ENCODE measurements around the gene ZNF692.

Gene ZNF692

GRCh38 chr1:248852481-248853405, 6.1 kb downstream of the ZNF692 start:
- H3K27me3 ChIP-seq (ENCODE audit: control insufficient read depth, insufficient read depth, low read length): no peaks in the 10 kb centered on the region
- no peak overlapping the region for H3K4me3 ChIP-seq (ENCODE audit: low read length)
- no peak overlapping the region for H3K9ac ChIP-seq (ENCODE audit: low read length)
- no peak overlapping the region for H3K27ac ChIP-seq (ENCODE audit: low read depth, low read length)
- peaks cover 23% of the 10 kb centered on the region for H3K36me3 ChIP-seq (ENCODE audit: control insufficient read depth, insufficient read depth, low read length)
- H3K4me1 ChIP-seq (ENCODE audit: control insufficient read depth, insufficient read depth, low read length): peaks cover 3% of the 10 kb centered on the region

GRCh38 chr1:248851390-248851789, 7.5 kb downstream of the ZNF692 start:
- peaks cover 35% of the 10 kb centered on the region for H3K36me3 ChIP-seq (ENCODE audit: control insufficient read depth, insufficient read depth, low read length)
- H3K4me1 ChIP-seq (ENCODE audit: control insufficient read depth, insufficient read depth, low read length): no peaks in the 10 kb centered on the region
- H3K4me3 ChIP-seq (ENCODE audit: low read length): no peak overlapping the region
- no peak overlapping the region for H3K27ac ChIP-seq (ENCODE audit: low read depth, low read length)
- H3K9ac ChIP-seq (ENCODE audit: low read length): no peak overlapping the region
- H3K27me3 ChIP-seq (ENCODE audit: control insufficient read depth, insufficient read depth, low read length): no peaks in the 10 kb centered on the region

- Histone ChIP-seq H3K27me3 (ENCODE audit: control insufficient read depth, insufficient read depth, low read length) (no peaks in the 10 kb centered on the region), H3K4me3 (ENCODE audit: low read length) (no peak overlapping the region), H3K9ac (ENCODE audit: low read length) (no peak overlapping the region), H3K27ac (ENCODE audit: low read depth, low read length) (no peak overlapping the region), H3K36me3 (ENCODE audit: control insufficient read depth, insufficient read depth, low read length) (peaks cover 39% of the 10 kb centered on the region), H3K4me1 (ENCODE audit: control insufficient read depth, insufficient read depth, low read length) (no peaks in the 10 kb centered on the region)
Measured at GRCh38 chr1:248850536-248851251, 8.2 kb downstream of the ZNF692 start.

- Histone ChIP-seq H3K36me3 (ENCODE audit: control insufficient read depth, insufficient read depth, low read length) (peaks cover 43% of the 10 kb centered on the region), H3K27me3 (ENCODE audit: control insufficient read depth, insufficient read depth, low read length) (no peaks in the 10 kb centered on the region), H3K9ac (ENCODE audit: low read length) (no peak overlapping the region), H3K4me3 (ENCODE audit: low read length) (no peak overlapping the region), H3K4me1 (ENCODE audit: control insufficient read depth, insufficient read depth, low read length) (no peaks in the 10 kb centered on the region), H3K27ac (ENCODE audit: low read depth, low read length) (no peak overlapping the region)
Measured at GRCh38 chr1:248850124-248850523, 8.8 kb downstream of the ZNF692 start.

GRCh38 chr1:248849637-248850036, 9.2 kb downstream of the ZNF692 start:
- Histone ChIP-seq H3K4me3 (ENCODE audit: low read length) (no peak overlapping the region), H3K27ac (ENCODE audit: low read depth, low read length) (no peak overlapping the region), H3K36me3 (ENCODE audit: control insufficient read depth, insufficient read depth, low read length) (peaks cover 41% of the 10 kb centered on the region), H3K27me3 (ENCODE audit: control insufficient read depth, insufficient read depth, low read length) (no peaks in the 10 kb centered on the region), H3K4me1 (ENCODE audit: control insufficient read depth, insufficient read depth, low read length) (no peaks in the 10 kb centered on the region), H3K9ac (ENCODE audit: low read length) (no peak overlapping the region)

GRCh38 chr1:248849152-248849551, 9.7 kb downstream of the ZNF692 start:
- H3K4me3 ChIP-seq (ENCODE audit: low read length): no peak overlapping the region
- H3K36me3 ChIP-seq (ENCODE audit: control insufficient read depth, insufficient read depth, low read length): peaks cover 40% of the 10 kb centered on the region
- no peak overlapping the region for H3K27ac ChIP-seq (ENCODE audit: low read depth, low read length)
- no peaks in the 10 kb centered on the region for H3K4me1 ChIP-seq (ENCODE audit: control insufficient read depth, insufficient read depth, low read length)
- H3K9ac ChIP-seq (ENCODE audit: low read length): no peak overlapping the region
- no peaks in the 10 kb centered on the region for H3K27me3 ChIP-seq (ENCODE audit: control insufficient read depth, insufficient read depth, low read length)

- H3K4me3 ChIP-seq (ENCODE audit: low read length): no peak overlapping the region
- peaks cover 40% of the 10 kb centered on the region for H3K36me3 ChIP-seq (ENCODE audit: control insufficient read depth, insufficient read depth, low read length)
Measured at GRCh38 chr1:248848602-248849001, 10.3 kb downstream of the ZNF692 start.

GRCh38 chr1:248847956-248848561, 10.8 kb downstream of the ZNF692 start:
- Histone ChIP-seq H3K36me3 (ENCODE audit: control insufficient read depth, insufficient read depth, low read length) (peaks cover 40% of the 10 kb centered on the region), H3K9ac (ENCODE audit: low read length) (no peak overlapping the region), H3K4me1 (ENCODE audit: control insufficient read depth, insufficient read depth, low read length) (no peaks in the 10 kb centered on the region), H3K4me3 (ENCODE audit: low read length) (no peak overlapping the region), H3K27ac (ENCODE audit: low read depth, low read length) (no peak overlapping the region), H3K27me3 (ENCODE audit: control insufficient read depth, insufficient read depth, low read length) (no peaks in the 10 kb centered on the region)

More at GRCh38 chr1:248848602-248849001, 10.3 kb downstream of the ZNF692 start:
- no peaks in the 10 kb centered on the region for H3K4me1 ChIP-seq (ENCODE audit: control insufficient read depth, insufficient read depth, low read length)
- H3K27me3 ChIP-seq (ENCODE audit: control insufficient read depth, insufficient read depth, low read length): no peaks in the 10 kb centered on the region
- no peak overlapping the region for H3K27ac ChIP-seq (ENCODE audit: low read depth, low read length)
- H3K9ac ChIP-seq (ENCODE audit: low read length): no peak overlapping the region

GRCh38 chr1:248847181-248847955, 11.5 kb downstream of the ZNF692 start:
- Histone ChIP-seq H3K4me1 (ENCODE audit: control insufficient read depth, insufficient read depth, low read length) (peaks cover 4% of the 10 kb centered on the region), H3K36me3 (ENCODE audit: control insufficient read depth, insufficient read depth, low read length) (peaks cover 42% of the 10 kb centered on the region), H3K27ac (ENCODE audit: low read depth, low read length) (no peak overlapping the region), H3K4me3 (ENCODE audit: low read length) (no peak overlapping the region), H3K27me3 (ENCODE audit: control insufficient read depth, insufficient read depth, low read length) (no peaks in the 10 kb centered on the region), H3K9ac (ENCODE audit: low read length) (no peak overlapping the region)

- H3K4me3 ChIP-seq (ENCODE audit: low read length): no peak overlapping the region
- peaks cover 39% of the 10 kb centered on the region for H3K36me3 ChIP-seq (ENCODE audit: control insufficient read depth, insufficient read depth, low read length)
- H3K27ac ChIP-seq (ENCODE audit: low read depth, low read length): no peak overlapping the region
- H3K9ac ChIP-seq (ENCODE audit: low read length): no peak overlapping the region
- H3K4me1 ChIP-seq (ENCODE audit: control insufficient read depth, insufficient read depth, low read length): peaks cover 11% of the 10 kb centered on the region
- no peaks in the 10 kb centered on the region for H3K27me3 ChIP-seq (ENCODE audit: control insufficient read depth, insufficient read depth, low read length)
Measured at GRCh38 chr1:248844526-248844925, 14.4 kb downstream of the ZNF692 start.

- H3K4me3 ChIP-seq (ENCODE audit: low read length): no peak overlapping the region
- H3K36me3 ChIP-seq (ENCODE audit: control insufficient read depth, insufficient read depth, low read length): peaks cover 34% of the 10 kb centered on the region
- H3K9ac ChIP-seq (ENCODE audit: low read length): no peak overlapping the region
- H3K4me1 ChIP-seq (ENCODE audit: control insufficient read depth, insufficient read depth, low read length): peaks cover 18% of the 10 kb centered on the region
- H3K27ac ChIP-seq (ENCODE audit: low read depth, low read length): no peak overlapping the region
- no peaks in the 10 kb centered on the region for H3K27me3 ChIP-seq (ENCODE audit: control insufficient read depth, insufficient read depth, low read length)
Measured at GRCh38 chr1:248843687-248844086, 15.2 kb downstream of the ZNF692 start.
